Choroid plexus epithelial cell (primary cell): ENCODE data around the gene LYPD6.

Experiments used
- DNase-seq: peaks from one replicate; pipeline ENCODE4 v3.0.0-alpha.2; 2010; ENCODE audit warnings: low read depth
- H3K4me3 ChIP-seq: 2 replicates; pipeline ENCODE4 v1.5.1; 2011; ENCODE audit warnings: low read depth, mild to moderate bottlenecking, control low read depth, low read length, moderate library complexity
- CTCF ChIP-seq: conservative IDR thresholded peaks from 2 replicates; pipeline ENCODE4 v1.5.1; 2011; ENCODE audit warnings: low read depth, mild to moderate bottlenecking, control low read depth, inconsistent platforms, low read length, moderate library complexity

The LYPD6 gene

GRCh38 chr2:149427387-149427786 lies 97.0 kb downstream of the LYPD6 start:
- no peak overlapping the region for H3K4me3 ChIP-seq
- no peak for TF ChIP-seq CTCF
- DNase-seq, result no peak

GRCh38 chr2:149428783-149429182 lies 98.4 kb downstream of the LYPD6 start:
- DNase-seq, result no peak
- H3K4me3 ChIP-seq, result no peak overlapping the region
- TF ChIP-seq CTCF, result no peak

- DNase-seq, result no peak
- no peak for TF ChIP-seq CTCF
Measured at GRCh38 chr2:149430743-149431736, 100.7 kb downstream of the LYPD6 start.

GRCh38 chr2:149438330-149438960 lies 108.1 kb downstream of the LYPD6 start:
- H3K4me3 ChIP-seq, result no peak overlapping the region
- TF ChIP-seq CTCF, result no peak
- DNase-seq, result no peak

More at GRCh38 chr2:149430743-149431736, 100.7 kb downstream of the LYPD6 start:
- no peak overlapping the region for H3K4me3 ChIP-seq

GRCh38 chr2:149441255-149441654 lies 110.9 kb downstream of the LYPD6 start:
- H3K4me3 ChIP-seq, result no peak overlapping the region
- no peak for DNase-seq
- no peak for TF ChIP-seq CTCF

- no peak overlapping the region for H3K4me3 ChIP-seq
- no peak for TF ChIP-seq CTCF
- no peak for DNase-seq
Measured at GRCh38 chr2:149442346-149442745, 112.0 kb downstream of the LYPD6 start.

GRCh38 chr2:149443150-149443549 lies 112.8 kb downstream of the LYPD6 start:
- no peak overlapping the region for H3K4me3 ChIP-seq
- no peak for TF ChIP-seq CTCF
- no peak for DNase-seq
